ENCODE measurements around the gene HTR3D.

The HTR3D gene

GRCh38 chr3:184073621-184074020 lies 42.1 kb downstream of the HTR3D start:
- DNase-seq, result no peak

DNA sequence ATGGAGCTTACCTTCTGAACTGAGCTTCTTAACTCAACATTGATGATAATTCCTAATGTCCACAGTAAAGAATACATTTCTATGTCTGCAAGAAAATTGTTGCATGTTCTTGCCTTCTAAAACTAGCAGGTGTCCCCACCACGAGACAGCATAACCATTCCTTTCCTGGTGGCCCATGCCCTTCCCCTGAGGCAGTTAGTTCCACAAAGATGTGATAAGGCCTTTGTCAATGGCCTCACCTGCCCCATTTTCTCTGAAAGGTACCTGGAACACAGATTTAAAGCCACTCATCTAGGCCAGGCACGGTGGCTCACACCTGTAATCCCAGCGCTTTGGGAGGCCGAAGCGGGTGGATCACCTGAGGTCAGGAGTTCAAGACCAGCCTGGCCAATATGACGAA lies 44.4 kb downstream of the HTR3D start:
- DNase-seq, result no peak

DNA sequence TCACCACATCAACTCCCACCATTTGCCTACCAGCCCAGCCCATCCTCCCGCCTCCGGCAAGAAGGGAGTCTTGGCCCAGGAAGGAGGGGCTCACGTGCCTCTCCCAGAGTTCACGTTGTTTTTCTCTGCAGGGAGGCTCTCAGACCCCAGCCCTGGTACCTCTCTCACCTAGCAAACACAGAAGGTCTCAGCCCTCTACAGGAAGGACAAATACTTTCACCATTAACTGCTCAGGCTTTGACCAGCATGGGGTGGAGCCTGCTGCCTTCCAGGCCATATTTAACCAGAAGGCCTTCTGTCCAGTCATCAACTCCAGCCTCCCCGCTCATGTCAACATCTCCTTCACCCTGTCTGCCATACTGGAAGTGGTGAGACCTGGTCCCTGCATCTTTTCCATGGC lies 46.3 kb downstream of the HTR3D start:
- DNase-seq, result no peak

- DNase-seq, result no peak
Observed at GRCh38 chr3:184078851-184079250, 47.3 kb downstream of the HTR3D start.

GRCh38 chr3:184081116-184081830 lies 49.7 kb downstream of the HTR3D start:
- DNase-seq, result no peak

- no peak for DNase-seq
Observed at GRCh38 chr3:184082034-184082433, 50.5 kb downstream of the HTR3D start.

- no peak for DNase-seq
Observed at GRCh38 chr3:184082465-184082864, 50.9 kb downstream of the HTR3D start.

- DNase-seq, result no peak
Observed at GRCh38 chr3:184085389-184085852, 53.9 kb downstream of the HTR3D start.

Data from hematopoietic multipotent progenitor cell treated with erythropoietin and hydrocortisone succinate and interleukin-3 and kit ligand, for 8 days (in vitro differentiated cells).